Measurements from ENCODE around the gene ADH5. TPM values are rescaled to one million over a fixed set of nuclear protein-coding genes. Genes with fewer than 3 reads are reported as not detected.

ADH5 gene
- total RNA-seq, 2 experiments from 2014 or later, result 50.0 to 88.6 TPM

GRCh38 chr4:99079625-99080295 lies 8.8 kb downstream of the ADH5 start:
- POLR2A ChIA-PET, result interaction anchor here (1.1 to 1.6 kb wide), 2 partner anchors 8 to 11 kb away, joined by 4 read pairs; partner anchors contain the start of gene ADH5
- Histone ChIP-seq H3K27ac (ENCODE audit: low read depth, low read length, poor library complexity, severe bottlenecking) (no peak overlapping the region), H3K4me3 (ENCODE audit: low read depth, low read length, poor library complexity, severe bottlenecking) (no peak overlapping the region), H3K79me2 (ENCODE audit: insufficient read depth, low read depth, low read length) (0 out of 2 replicates have a peak, but pooled peaks cover 3% of the 10 kb centered on the region), H3K4me1 (ENCODE audit: insufficient read depth, low read length, poor library complexity, severe bottlenecking) (no peaks in the 10 kb centered on the region), H3K9me3 (ENCODE audit: low read length) (no peaks in the 10 kb centered on the region), H3K36me3 (ENCODE audit: insufficient read depth, low read length) (peaks cover 97% of the 10 kb centered on the region), H3K9me2 (ENCODE audit: insufficient read depth, low read length) (no peaks in the 10 kb centered on the region), H2AFZ (ENCODE audit: low read length) (no peak overlapping the region), H4K20me1 (ENCODE audit: insufficient read depth, low read length) (no peaks in the 10 kb centered on the region), H3K4me2 (ENCODE audit: low read length) (no peak overlapping the region)
- CTCF ChIA-PET (ENCODE audit: unreplicated experiment), result no interaction called here
- intact Hi-C loops (cut with micrococcal nuclease; ENCODE audit: unreplicated experiment), result loop anchor here (10.0 kb wide), 1 partner anchor 935 kb away; the partner anchor contains the start of gene STPG2
- no peak for DNase-seq (ENCODE audit: low spot score)
- TF ChIP-seq EZH2phosphoT487 (IDR thresholded peaks at IDR 0.05; ENCODE audit: borderline replicate concordance, low read depth, low read length) (no peak), CTCF (conservative IDR thresholded peaks at IDR 0.05; ENCODE audit: low read length) (no peak)
- BruUV-seq (replicated peaks), result no TSS peak

DNA sequence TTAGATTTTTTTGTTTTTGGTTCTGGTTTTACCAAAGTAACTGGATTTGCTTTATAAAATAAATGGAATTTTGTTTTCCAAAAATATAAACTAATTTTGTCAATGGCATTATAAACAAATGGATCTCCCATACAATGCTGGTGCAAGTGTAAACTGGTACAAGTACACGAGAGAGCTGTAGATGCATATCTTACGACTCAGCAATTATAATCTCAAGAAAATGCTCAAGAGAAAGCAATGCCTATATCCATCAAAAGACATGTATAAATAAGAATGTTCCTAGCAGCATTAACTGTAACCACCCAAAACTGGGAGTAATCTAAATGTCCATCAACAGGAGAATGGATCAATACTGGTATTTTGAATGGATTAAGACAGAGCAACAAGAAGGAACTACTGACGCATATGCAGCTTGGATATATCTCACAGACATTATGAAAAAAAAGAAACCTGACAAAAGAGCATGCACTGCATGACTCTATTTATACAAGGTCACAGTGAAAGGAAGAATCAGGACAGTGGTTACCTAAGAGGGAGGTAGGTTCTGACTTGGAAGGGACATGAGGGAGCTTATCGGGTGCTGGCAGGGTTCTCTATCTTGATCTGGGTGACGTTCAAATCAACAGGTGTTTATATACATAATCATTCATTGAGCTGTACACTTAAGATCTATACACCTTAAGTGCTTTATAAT lies 9.5 kb downstream of the ADH5 start:
- H3K4me1 ChIP-seq (ENCODE audit: insufficient read depth, low read length, poor library complexity, severe bottlenecking), result no peaks in the 10 kb centered on the region
- no peaks in the 10 kb centered on the region for H4K20me1 ChIP-seq (ENCODE audit: insufficient read depth, low read length)
- no peak overlapping the region for H3K4me3 ChIP-seq (ENCODE audit: low read depth, low read length, poor library complexity, severe bottlenecking)
- ChIA-PET CTCF (ENCODE audit: unreplicated experiment) (no interaction called here), POLR2A (interaction anchor here (0.5 to 1.6 kb wide), 3 partner anchors 9 to 131 kb away, joined by 3 to 4 read pairs (median 4); partner anchors contain the start of gene ADH5)
- H3K36me3 ChIP-seq (ENCODE audit: insufficient read depth, low read length), result peaks cover 97% of the 10 kb centered on the region
- TF ChIP-seq CTCF (conservative IDR thresholded peaks at IDR 0.05; ENCODE audit: low read length), result no peak
- TF ChIP-seq EZH2phosphoT487 (IDR thresholded peaks at IDR 0.05; ENCODE audit: borderline replicate concordance, low read depth, low read length), result no peak
- no peak for DNase-seq (ENCODE audit: low spot score)
- no peaks in the 10 kb centered on the region for H3K9me2 ChIP-seq (ENCODE audit: insufficient read depth, low read length)
- BruUV-seq (replicated peaks), result no TSS peak
- no peak overlapping the region for H3K4me2 ChIP-seq (ENCODE audit: low read length)
- no peak overlapping the region for H2AFZ ChIP-seq (ENCODE audit: low read length)
- H3K79me2 ChIP-seq (ENCODE audit: insufficient read depth, low read depth, low read length), result 0 out of 2 replicates have a peak, but pooled peaks cover 2% of the 10 kb centered on the region
- intact Hi-C loops (cut with micrococcal nuclease; ENCODE audit: unreplicated experiment), result no loop called here
- no peaks in the 10 kb centered on the region for H3K9me3 ChIP-seq (ENCODE audit: low read length)
- no peak overlapping the region for H3K27ac ChIP-seq (ENCODE audit: low read depth, low read length, poor library complexity, severe bottlenecking)
